ENCODE measurements around the gene ADAMTS2.

- TF ChIP-seq, protein P1, sequence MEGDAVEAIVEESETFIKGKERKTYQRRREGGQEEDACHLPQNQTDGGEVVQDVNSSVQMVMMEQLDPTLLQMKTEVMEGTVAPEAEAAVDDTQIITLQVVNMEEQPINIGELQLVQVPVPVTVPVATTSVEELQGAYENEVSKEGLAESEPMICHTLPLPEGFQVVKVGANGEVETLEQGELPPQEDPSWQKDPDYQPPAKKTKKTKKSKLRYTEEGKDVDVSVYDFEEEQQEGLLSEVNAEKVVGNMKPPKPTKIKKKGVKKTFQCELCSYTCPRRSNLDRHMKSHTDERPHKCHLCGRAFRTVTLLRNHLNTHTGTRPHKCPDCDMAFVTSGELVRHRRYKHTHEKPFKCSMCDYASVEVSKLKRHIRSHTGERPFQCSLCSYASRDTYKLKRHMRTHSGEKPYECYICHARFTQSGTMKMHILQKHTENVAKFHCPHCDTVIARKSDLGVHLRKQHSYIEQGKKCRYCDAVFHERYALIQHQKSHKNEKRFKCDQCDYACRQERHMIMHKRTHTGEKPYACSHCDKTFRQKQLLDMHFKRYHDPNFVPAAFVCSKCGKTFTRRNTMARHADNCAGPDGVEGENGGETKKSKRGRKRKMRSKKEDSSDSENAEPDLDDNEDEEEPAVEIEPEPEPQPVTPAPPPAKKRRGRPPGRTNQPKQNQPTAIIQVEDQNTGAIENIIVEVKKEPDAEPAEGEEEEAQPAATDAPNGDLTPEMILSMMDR (IDR thresholded peaks at IDR 0.05), result no peak
- TF ChIP-seq POLR2A (IDR thresholded peaks at IDR 0.05), result no peak
These were observed 56.5 kb downstream of the ADAMTS2 start for GRCh38 chr5:179288809-179289185.
